CD4-positive, CD25-positive, alpha-beta regulatory T cell (primary cell): ENCODE measurements around the gene SDHB. TPM values are rescaled to one million over a fixed set of nuclear protein-coding genes. Genes with fewer than 3 reads are reported as not detected.

ENCODE experiments used
- ATAC-seq, 2 donors: fragments of 150-1000 bp; cut with Tn5 transposase; one replicate each; pipeline ENCODE4 v1.10.0; 2021; ENCODE audit warnings: low read depth in 2 of 2, moderate number of reproducible peaks in 2 of 2, moderate library complexity in 1 of 2
- DNase-seq, 3 donors: peaks; one replicate each; pipeline versions ENCODE4 v3.0.0 to v3.0.0-alpha.2; 2012 to 2022; ENCODE audit warnings: mixed read lengths in 1 of 3
- H3K27ac ChIP-seq: one replicate; pipeline ENCODE4 v1.7.0; 2013; ENCODE audit warnings: mild to moderate bottlenecking, low read length; ENCODE audit not compliant: insufficient read depth, poor library complexity, severe bottlenecking
- H3K27me3 ChIP-seq: one replicate; pipeline ENCODE4 v1.7.0; 2013; ENCODE audit warnings: low read length; ENCODE audit not compliant: control insufficient read depth, insufficient read depth
- H3K36me3 ChIP-seq: one replicate; pipeline ENCODE4 v1.7.0; 2013; ENCODE audit warnings: mild to moderate bottlenecking, low read length, moderate library complexity; ENCODE audit not compliant: control insufficient read depth, insufficient read depth
- H3K4me1 ChIP-seq: 2 replicates; pipeline ENCODE4 v1.7.0; 2013; ENCODE audit warnings: mild to moderate bottlenecking, low read length; ENCODE audit not compliant: insufficient read depth, control insufficient read depth, poor library complexity, severe bottlenecking
- H3K4me3 ChIP-seq: one replicate; pipeline ENCODE4 v1.7.0; 2013; ENCODE audit warnings: low read depth, mild to moderate bottlenecking, low read length, moderate library complexity
- H3K9me3 ChIP-seq, 2 experiments: 1 replicate in 1 of 2; 2 replicates in 1 of 2; pipeline ENCODE4 v1.7.0; 2013; ENCODE audit warnings: low read length in 2 of 2, mild to moderate bottlenecking in 1 of 2, moderate library complexity in 1 of 2; ENCODE audit not compliant: control insufficient read depth in 2 of 2
- H3K27ac Mint-ChIP-seq, 3 donors: one replicate each; pipeline ENCODE4 v1.8.0; 2020 to 2022; ENCODE audit warnings: mild to moderate bottlenecking in 3 of 3, mixed read lengths in 3 of 3, moderate library complexity in 2 of 3
- H3K27me3 Mint-ChIP-seq: one replicate; pipeline ENCODE4 v1.8.0; 2022; ENCODE audit warnings: mild to moderate bottlenecking, mixed read lengths
- H3K36me3 Mint-ChIP-seq: one replicate; pipeline ENCODE4 v1.8.0; 2020; ENCODE audit warnings: mixed read lengths
- H3K4me1 Mint-ChIP-seq, 4 donors: one replicate each; pipeline ENCODE4 v1.8.0; 2020 to 2022; ENCODE audit warnings: mixed read lengths in 4 of 4, mild to moderate bottlenecking in 1 of 4
- H3K4me3 Mint-ChIP-seq, 4 donors: one replicate each; pipeline ENCODE4 v1.8.0; 2020 to 2022; ENCODE audit warnings: mild to moderate bottlenecking in 4 of 4, mixed read lengths in 4 of 4, moderate library complexity in 3 of 4
- H3K9me3 Mint-ChIP-seq, 7 donors: one replicate each; pipeline ENCODE4 v1.8.0; 2020 to 2022; ENCODE audit warnings: mixed read lengths in 7 of 7, mild to moderate bottlenecking in 3 of 7, moderate library complexity in 2 of 7
- polyA plus RNA-seq, 4 donors: library from polyadenylated mRNA; unstranded; fragments of 300-500 nt; fragmentation: Illumina TruSeq; gene quantifications; one replicate each; pipeline ENCODE4 v1.2.3, GENCODE V29; 2021
- total RNA-seq: library from RNA; stranded (reverse); gene quantifications from one replicate; pipeline ENCODE4 v1.2.3, GENCODE V29; 2022

SDHB gene
- total and polyA plus RNA-seq, 5 donors from 2014 or later: 65.5 to 207 (median 153) TPM

- no peak for DNase-seq
- no peaks in the 10 kb centered on the region for H3K9me3 Mint-ChIP-seq
Observed at GRCh38 chr1:17053086-17053684, 647 bp downstream of the SDHB start.

GRCh38 chr1:17052641-17053040 is 1.2 kb downstream of the SDHB start:
- Histone ChIP-seq H3K9me3 (no peaks in the 10 kb centered on the region), H3K27me3 (no peaks in the 10 kb centered on the region), H3K4me3 (peak overlapping the region; percentile 93), H3K36me3 (peaks cover 19% of the 10 kb centered on the region), H3K27ac (peak overlapping the region; percentile 80), H3K4me1 (peaks cover 13% of the 10 kb centered on the region)
- Mint-ChIP-seq H3K27ac (peak overlapping the region in 2 of 3 donors; percentile 55 to 75), H3K27me3 (peaks cover 4% of the 10 kb centered on the region), H3K36me3 (no peaks in the 10 kb centered on the region), H3K9me3 (no peaks in the 10 kb centered on the region), H3K4me3 (peak overlapping the region; percentile 95 to 100 (median 99)), H3K4me1 (peaks cover 7 to 40% (median 23%) of the 10 kb centered on the region in 4 donors)
- DNase-seq (no peak), ATAC-seq (no peak)

More at GRCh38 chr1:17053086-17053684, 647 bp downstream of the SDHB start:
- no peaks in the 10 kb centered on the region for H3K9me3 ChIP-seq
- peaks cover 19% of the 10 kb centered on the region for H3K36me3 ChIP-seq
- H3K4me3 ChIP-seq: peak overlapping the region; percentile 93
- no peak for ATAC-seq
- H3K36me3 Mint-ChIP-seq: no peaks in the 10 kb centered on the region
- H3K4me1 ChIP-seq: peaks cover 13% of the 10 kb centered on the region
- peaks cover 4% of the 10 kb centered on the region for H3K27me3 Mint-ChIP-seq
- H3K27ac ChIP-seq: peak overlapping the region; percentile 80
- no peaks in the 10 kb centered on the region for H3K27me3 ChIP-seq
- peak overlapping the region; percentile 94 to 99 (median 99) for H3K27ac Mint-ChIP-seq
- peaks cover 7 to 35% (median 22%) of the 10 kb centered on the region in 4 donors for H3K4me1 Mint-ChIP-seq
- peak overlapping the region; percentile 95 to 100 (median 99) for H3K4me3 Mint-ChIP-seq

GRCh38 chr1:17052038-17052437 is 1.8 kb downstream of the SDHB start:
- Mint-ChIP-seq H3K4me3 (peak overlapping the region in 3 of 4 donors; percentile 95 to 99 (median 99)), H3K27ac (peak overlapping the region in 2 of 3 donors; percentile 6 to 75), H3K27me3 (peaks cover 4% of the 10 kb centered on the region), H3K9me3 (no peaks in the 10 kb centered on the region), H3K36me3 (no peaks in the 10 kb centered on the region), H3K4me1 (peaks cover 7 to 40% (median 23%) of the 10 kb centered on the region in 4 donors)
- Histone ChIP-seq H3K27ac (no peak overlapping the region), H3K9me3 (no peaks in the 10 kb centered on the region), H3K4me1 (peaks cover 13% of the 10 kb centered on the region), H3K27me3 (no peaks in the 10 kb centered on the region), H3K4me3 (no peak overlapping the region), H3K36me3 (peaks cover 19% of the 10 kb centered on the region)
- ATAC-seq (no peak), DNase-seq (no peak)

- H3K9me3 ChIP-seq: no peaks in the 10 kb centered on the region
- Mint-ChIP-seq H3K27ac (no peak overlapping the region), H3K4me3 (no peak overlapping the region), H3K4me1 (peaks cover 18 to 37% (median 25%) of the 10 kb centered on the region in 4 donors), H3K9me3 (no peaks in the 10 kb centered on the region), H3K27me3 (no peaks in the 10 kb centered on the region), H3K36me3 (peaks cover 14% of the 10 kb centered on the region)
- ATAC-seq (no peak), DNase-seq (no peak)
- H3K36me3 ChIP-seq: peaks cover 37% of the 10 kb centered on the region
- no peak overlapping the region for H3K4me3 ChIP-seq
- peaks cover 19% of the 10 kb centered on the region for H3K4me1 ChIP-seq
- no peak overlapping the region for H3K27ac ChIP-seq
- no peaks in the 10 kb centered on the region for H3K27me3 ChIP-seq
Observed at GRCh38 chr1:17047924-17048323, 5.9 kb downstream of the SDHB start.

- Mint-ChIP-seq H3K9me3 (no peaks in the 10 kb centered on the region), H3K4me1 (peaks cover 15 to 27% (median 20%) of the 10 kb centered on the region in 4 donors), H3K27ac (peak overlapping the region in 1 of 3 donors; percentile 72), H3K4me3 (no peak overlapping the region), H3K36me3 (peaks cover 18% of the 10 kb centered on the region), H3K27me3 (no peaks in the 10 kb centered on the region)
- DNase-seq (no peak), ATAC-seq (no peak)
- Histone ChIP-seq H3K9me3 (no peaks in the 10 kb centered on the region), H3K27ac (no peak overlapping the region), H3K27me3 (no peaks in the 10 kb centered on the region), H3K4me3 (no peak overlapping the region), H3K36me3 (peaks cover 48% of the 10 kb centered on the region), H3K4me1 (peaks cover 13% of the 10 kb centered on the region)
Observed at GRCh38 chr1:17046334-17046657, 7.5 kb downstream of the SDHB start.

- peaks cover 49% of the 10 kb centered on the region for H3K36me3 ChIP-seq
- peak overlapping the region in 2 of 4 donors; percentile 29 to 44 for H3K4me3 Mint-ChIP-seq
- H3K36me3 Mint-ChIP-seq: peaks cover 18% of the 10 kb centered on the region
Observed at GRCh38 chr1:17045634-17046333, 8.0 kb downstream of the SDHB start.

GRCh38 chr1:17045150-17045549 is 8.7 kb downstream of the SDHB start:
- Histone ChIP-seq H3K9me3 (no peaks in the 10 kb centered on the region), H3K36me3 (peaks cover 49% of the 10 kb centered on the region), H3K4me3 (no peak overlapping the region), H3K27me3 (no peaks in the 10 kb centered on the region), H3K4me1 (peaks cover 13% of the 10 kb centered on the region), H3K27ac (no peak overlapping the region)
- H3K4me1 Mint-ChIP-seq: peaks cover 11 to 22% (median 13%) of the 10 kb centered on the region in 4 donors
- H3K4me3 Mint-ChIP-seq: no peak overlapping the region
- no peaks in the 10 kb centered on the region for H3K27me3 Mint-ChIP-seq
- ATAC-seq (no peak), DNase-seq (peak in 1 of 3 donors; percentile 7)
- H3K27ac Mint-ChIP-seq: peak overlapping the region in 2 of 3 donors; percentile 22 to 84
- H3K9me3 Mint-ChIP-seq: no peaks in the 10 kb centered on the region
- H3K36me3 Mint-ChIP-seq: peaks cover 18% of the 10 kb centered on the region

More at GRCh38 chr1:17045634-17046333, 8.0 kb downstream of the SDHB start:
- Mint-ChIP-seq H3K9me3 (no peaks in the 10 kb centered on the region), H3K27ac (peak overlapping the region in 2 of 3 donors; percentile 10 to 72), H3K4me1 (peaks cover 12 to 24% (median 14%) of the 10 kb centered on the region in 4 donors), H3K27me3 (no peaks in the 10 kb centered on the region)
- H3K4me3 ChIP-seq: no peak overlapping the region
- H3K9me3 ChIP-seq: no peaks in the 10 kb centered on the region
- no peaks in the 10 kb centered on the region for H3K27me3 ChIP-seq
- ATAC-seq (no peak), DNase-seq (peak in 2 of 3 donors; percentile 39 to 46)
- H3K27ac ChIP-seq: peak overlapping the region; percentile 1
- peaks cover 13% of the 10 kb centered on the region for H3K4me1 ChIP-seq
